GM19351 (cell line): ENCODE measurements around the gene SMIM29.
"Not testable (repeated sequence)": the region's sequence is repeated elsewhere in the genome, so short reads cannot be mapped to it uniquely, and the experiment has no call there.

Experiments used
- ATAC-seq: cut with Tn5 transposase; IDR thresholded peaks from one replicate; pipeline ENCODE4 v1.9.1; 2021; ENCODE audit warnings: mild to moderate bottlenecking, moderate library complexity; ENCODE audit not compliant: unreplicated experiment

The SMIM29 gene

DNA sequence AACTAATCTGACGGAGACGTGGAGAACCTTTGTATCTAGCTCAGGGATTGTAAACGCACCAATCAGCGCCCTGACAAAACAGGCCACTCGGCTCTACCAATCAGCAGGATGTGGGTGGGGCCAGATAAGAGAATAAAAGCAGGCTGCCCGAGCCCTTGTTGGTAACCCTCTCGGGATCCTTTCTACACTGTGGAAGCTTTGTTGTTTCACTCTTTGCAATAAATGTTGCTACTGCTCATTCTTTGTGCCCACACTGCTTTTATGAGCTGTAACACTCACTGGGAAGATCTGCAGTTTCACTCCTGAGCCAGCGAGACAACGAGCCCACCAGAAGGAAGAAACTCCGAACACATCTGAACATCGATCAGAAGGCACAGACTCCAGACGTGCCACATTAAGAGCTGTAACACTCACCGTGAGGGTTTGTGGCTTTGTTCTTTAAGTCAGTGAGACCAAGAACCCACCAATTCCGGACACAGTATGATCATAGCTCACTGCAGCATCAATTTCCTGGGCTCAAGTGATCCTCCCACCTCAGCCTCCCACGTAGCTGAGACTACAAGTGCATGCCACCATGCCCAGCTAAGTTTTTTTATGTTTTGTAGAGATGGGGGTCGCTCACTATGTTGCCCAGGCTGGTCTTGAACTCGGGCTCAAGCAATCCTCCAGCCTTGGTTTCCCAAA lies 21.0 kb upstream of the SMIM29 start:
- not testable (repeated sequence) for ATAC-seq

DNA sequence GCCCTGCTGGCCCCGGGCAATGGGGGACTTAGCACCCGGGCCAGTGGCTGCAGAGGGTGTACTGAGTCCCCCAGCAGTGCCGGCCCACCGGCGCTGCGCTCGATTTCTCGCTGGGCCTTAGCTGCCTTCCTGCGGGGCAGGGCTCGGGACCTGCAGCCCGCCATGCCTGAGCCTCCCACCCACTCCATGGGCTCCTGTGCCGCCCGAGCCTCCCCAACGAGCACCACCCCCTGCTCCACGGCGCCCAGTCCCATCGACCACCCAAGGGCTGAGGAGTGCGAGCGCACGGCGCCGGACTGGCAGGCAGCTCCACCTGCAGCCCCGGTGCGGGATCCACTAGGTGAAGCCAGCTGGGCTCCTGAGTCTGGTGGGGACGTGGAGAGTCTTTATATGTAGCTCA lies 20.3 kb upstream of the SMIM29 start:
- not testable (repeated sequence) for ATAC-seq

DNA sequence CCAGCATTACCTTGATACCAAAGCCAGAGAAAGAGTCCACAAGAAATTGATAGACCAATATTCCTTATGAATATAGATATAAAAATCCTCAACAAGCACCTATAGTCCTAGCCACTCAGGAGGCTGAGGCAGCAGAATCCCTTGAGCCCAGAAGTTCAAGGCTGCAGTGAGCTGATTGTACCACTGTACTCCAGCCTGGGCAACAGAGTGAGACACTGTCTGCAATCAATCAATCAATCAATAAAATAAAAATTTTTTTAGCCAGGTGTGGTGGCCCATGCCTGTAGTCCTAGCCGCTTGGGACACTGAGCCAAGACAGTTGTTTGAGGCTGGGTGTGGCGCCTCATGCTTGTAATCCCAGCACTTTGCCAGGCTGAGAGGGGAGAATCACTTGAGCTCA lies 18.9 kb upstream of the SMIM29 start:
- no peak for ATAC-seq

DNA sequence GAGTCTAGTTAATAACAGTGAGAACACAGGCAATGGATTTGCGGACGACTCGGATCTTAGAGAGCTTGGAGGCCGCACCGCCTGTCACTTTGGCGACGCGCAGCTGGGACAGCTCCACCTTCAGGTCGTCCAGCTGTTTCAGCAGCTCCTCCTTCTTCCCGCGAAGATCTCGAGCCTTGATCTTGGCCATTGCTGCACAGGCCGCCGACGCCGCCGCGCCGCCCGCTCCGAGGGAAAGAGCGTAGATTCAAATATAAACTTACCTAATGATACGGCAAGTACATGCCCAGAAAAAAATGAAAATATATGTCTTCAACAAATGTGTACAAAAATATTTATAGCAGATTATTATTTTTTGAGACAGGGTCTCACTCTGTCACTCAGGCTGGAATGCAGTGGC lies 14.7 kb upstream of the SMIM29 start:
- ATAC-seq, result not testable (repeated sequence)

DNA sequence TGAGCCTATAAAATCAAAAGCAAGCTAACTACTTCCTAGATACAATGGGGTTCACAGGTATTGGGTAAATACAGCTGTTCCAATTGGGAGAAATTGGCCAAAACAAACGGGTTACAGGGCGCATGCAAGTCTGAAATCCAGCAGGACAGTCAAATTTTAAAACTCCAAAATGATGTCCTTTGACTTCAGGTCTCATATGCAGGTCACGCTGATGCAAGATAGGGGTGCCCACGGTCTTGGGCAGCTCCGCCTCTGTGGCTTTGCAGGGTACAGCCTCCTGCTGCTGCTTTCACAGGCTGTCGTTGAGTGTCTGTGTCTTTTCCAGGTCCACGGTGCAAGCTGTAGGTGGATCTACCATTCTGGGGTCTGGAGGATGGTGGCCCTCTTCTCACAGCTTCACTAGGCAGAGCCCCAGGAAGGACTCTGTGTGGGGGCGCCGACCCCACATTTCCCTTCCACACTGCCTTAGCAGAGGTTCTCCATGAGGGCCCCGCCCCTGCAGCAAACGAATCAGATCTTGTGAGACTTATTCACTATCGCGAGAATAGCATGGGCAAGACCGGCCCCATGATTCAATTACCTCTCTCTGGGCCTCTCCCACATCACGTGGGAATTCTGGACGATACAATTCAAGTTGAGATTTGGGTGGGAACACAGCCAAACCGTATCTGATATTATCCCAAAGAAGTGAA lies 11.9 kb upstream of the SMIM29 start:
- no peak for ATAC-seq

DNA sequence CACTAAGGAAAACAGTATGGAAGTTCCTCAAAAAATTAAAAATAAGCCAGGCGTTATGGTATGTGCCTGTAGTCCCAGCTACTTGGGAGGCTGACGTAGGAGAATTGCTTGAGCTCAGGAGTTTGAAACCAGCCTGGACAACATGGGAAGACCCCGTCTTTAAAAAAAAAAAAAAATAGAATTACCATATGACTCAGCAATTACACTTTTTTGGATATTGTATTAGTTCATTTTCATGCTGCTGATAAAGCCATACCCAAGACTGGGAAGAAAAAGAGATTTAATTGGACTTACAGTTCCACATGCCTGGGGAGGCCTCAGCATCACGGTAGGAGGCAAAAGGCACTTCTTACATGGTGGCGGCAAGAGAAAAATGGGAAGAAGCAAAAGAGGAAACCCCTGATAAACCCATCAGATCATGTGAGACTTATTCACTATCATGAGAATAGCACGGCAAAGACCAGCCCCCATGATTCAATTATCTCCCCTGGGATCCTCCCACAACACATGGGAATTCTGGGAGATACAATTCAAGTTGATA lies 10.8 kb upstream of the SMIM29 start:
- ATAC-seq, result no peak

DNA sequence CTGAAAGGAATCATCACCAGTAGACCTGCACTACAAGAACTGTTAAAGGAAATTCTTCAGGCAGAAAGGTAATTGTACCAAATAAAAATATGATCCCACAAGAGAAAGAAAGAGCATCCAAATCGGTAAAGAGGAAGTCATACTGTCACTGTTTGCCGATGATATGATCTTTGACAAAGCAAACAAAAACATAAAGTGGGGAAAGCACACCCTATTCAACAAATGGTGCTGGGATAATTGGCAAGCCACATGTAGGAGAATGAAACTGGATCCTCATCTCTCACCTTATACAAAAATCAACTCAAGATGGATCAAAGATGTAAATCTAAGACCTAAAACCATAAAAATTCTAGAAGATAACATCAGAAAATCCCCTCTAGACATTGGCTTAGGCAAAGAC lies 3.6 kb upstream of the SMIM29 start:
- not testable (repeated sequence) for ATAC-seq

DNA sequence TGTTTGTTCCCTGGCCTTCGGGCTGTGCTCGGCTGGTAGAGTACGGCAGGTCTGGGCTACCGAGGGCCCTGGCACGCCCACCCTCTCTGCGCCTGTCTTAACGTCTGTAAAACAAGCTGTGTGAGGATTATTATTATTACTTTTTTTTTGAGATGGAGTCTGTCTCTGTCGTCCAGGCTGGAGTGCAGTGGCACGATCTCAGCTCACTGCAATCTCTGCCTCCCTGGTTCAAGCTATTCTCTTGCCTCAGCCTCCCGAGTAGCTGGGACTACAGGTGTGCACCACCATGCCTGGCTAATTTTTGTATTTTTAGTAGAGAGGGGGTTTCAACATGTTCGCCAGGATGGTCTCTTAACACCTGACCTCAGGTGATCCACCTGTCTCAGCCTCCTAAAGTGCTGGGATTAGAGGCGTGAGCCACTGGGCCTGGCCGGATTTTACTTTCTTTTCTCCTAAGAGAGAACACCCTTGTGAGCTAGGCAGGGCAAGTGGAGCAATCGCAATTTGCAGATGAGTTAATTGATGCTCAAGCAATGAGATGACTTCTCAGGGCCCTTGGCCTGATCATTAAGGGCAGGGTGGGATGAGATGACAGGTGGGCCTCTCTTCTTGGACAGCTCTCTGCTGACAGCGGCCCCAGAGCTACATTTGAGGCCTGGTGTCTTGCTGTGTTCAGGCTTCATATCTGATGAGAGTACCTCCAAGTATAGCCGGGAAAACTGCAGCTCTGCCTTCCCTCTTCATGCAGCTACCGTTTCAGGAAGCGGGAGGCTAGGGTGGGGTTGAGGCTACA lies 859 bp upstream of the SMIM29 start:
- ATAC-seq, result peak; percentile 32

DNA sequence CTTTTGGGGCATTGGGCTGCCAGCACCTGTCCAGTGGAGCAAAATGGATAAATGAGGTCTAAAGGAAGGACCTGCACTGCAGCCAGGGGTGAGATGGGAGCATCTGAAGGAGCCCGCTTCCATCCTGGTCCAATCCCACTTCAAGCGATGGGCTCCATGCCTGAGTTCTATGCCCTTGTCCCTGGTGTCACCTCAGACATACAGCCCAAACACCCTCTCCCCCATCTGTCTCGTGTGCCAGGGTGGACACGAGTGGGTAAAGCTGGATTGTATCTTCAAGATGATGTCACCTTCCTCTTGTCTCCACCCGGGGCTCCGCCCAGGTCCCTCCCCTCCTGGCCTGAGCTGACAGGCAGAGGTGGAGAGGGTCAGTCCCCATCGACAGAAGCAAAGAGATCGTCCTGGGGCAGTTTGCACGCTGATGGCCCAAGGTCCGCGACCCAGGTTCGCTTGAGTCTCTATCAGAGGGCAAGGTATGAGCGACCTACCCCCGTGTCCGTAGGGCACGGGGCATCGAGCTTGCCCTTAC lies 544 bp downstream of the SMIM29 start:
- ATAC-seq, result peak; percentile 35

DNA sequence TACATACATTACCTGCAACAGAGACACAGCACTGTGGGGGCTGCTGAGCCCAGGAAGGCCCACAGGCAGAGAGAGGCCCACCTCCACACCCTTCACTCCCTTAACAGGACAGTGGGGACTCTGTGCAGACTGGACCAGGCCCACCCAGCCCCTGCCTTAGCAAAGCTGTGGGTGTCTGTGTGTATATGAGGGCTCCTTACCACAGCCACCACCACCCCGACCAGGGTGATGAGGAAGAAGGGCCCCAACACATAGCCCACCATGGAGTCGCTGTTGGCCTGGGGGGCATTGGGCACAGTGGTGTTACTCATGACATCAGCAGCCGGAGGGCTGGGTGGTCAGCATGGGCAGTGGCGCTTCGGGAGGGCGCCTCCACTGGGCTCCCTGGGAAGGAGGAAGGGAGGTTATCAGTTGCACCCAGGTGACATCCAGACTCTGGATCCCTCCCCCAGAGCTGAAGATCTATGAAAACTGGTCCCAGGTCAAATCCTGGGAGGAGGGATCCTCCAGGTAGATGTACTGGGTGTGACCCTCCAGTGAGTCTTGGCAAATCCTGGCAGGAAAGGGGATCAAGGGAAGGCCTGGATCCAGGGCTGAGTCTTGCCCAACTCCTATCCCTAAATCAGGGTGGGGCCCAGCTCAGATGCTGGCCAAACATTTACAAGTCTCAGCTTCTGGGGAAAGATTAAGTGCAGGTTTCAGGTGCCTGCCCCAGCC lies 1.2 kb downstream of the SMIM29 start:
- ATAC-seq, result no peak

DNA sequence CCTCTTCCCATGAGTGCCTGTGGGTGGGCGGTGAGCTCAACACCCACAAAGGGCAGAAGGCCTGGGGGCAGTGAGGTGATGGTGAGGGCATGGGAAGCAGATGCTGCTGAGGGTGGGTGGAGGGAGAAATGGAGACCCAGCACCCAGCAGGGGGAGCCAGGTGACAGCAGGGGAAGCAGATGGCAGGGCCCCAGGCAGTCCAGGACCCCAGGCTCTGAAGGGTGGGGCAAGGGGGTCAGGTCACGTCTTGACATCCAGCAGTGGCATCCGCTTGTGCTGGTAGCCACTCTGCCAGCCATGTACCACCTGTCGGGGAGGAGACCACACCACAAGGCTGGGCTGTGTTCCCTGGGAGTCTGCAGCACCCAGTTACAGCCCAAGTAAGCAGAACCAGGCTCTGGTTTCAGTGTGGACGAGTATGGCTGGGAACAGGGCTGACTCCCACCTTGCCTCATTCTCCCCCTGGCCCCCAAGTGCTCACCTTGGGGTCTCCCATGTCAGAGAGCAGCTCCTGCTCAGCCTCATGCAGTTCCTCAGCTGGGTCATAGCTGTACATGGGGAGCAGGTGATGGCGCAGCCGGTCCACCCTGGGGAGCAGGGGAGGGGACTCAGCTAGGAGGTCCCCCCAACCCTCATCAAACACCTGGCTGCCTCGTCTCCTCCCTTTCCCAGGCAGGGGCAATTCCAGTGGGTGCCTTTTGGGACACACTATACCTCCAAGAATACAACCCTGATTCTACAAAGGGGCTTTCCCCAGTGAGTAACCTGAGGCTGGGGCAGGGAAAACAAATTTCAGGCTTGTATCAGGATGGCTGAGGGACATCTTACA lies 2.0 kb downstream of the SMIM29 start:
- ATAC-seq, result no peak

DNA sequence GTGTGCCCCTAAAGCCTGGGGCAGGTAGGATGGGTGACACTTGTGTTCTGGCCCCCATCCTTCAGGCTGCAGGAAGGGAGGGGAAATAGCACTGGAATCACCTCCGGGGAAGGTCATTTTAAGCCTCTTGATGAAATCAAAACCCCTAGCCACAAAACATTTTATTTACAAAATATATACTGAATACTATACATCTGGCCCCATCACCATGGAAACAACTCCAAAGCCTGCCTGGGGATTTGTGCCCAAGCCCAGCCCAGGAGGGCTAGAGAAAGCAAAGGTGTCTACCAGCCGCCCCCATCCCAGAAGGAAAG lies 2.6 kb downstream of the SMIM29 start:
- ATAC-seq, result no peak

DNA sequence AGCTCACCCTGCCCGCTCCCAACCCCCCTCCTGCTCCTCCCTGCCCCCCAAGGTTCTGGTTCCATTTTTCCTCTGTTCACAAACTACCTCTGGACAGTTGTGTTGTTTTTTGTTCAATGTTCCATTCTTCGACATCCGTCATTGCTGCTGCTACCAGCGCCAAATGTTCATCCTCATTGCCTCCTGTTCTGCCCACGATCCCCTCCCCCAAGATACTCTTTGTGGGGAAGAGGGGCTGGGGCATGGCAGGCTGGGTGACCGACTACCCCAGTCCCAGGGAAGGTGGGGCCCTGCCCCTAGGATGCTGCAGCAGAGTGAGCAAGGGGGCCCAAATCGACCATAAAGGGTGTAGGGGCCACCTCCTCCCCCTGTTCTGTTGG lies 3.1 kb downstream of the SMIM29 start:
- not testable (repeated sequence) for ATAC-seq

DNA sequence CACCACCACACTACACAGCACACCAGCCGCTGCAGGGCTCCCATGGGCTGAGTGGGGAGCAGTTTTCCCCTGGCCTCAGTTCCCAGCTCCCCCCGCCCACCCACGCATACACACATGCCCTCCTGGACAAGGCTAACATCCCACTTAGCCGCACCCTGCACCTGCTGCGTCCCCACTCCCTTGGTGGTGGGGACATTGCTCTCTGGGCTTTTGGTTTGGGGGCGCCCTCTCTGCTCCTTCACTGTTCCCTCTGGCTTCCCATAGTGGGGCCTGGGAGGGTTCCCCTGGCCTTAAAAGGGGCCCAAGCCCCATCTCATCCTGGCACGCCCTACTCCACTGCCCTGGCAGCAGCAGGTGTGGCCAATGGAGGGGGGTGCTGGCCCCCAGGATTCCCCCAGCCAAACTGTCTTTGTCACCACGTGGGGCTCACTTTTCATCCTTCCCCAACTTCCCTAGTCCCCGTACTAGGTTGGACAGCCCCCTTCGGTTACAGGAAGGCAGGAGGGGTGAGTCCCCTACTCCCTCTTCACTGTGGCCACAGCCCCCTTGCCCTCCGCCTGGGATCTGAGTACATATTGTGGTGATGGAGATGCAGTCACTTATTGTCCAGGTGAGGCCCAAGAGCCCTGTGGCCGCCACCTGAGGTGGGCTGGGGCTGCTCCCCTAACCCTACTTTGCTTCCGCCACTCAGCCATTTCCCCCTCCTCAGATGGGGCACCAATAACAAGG lies 3.6 kb downstream of the SMIM29 start:
- ATAC-seq, result not testable (repeated sequence)

DNA sequence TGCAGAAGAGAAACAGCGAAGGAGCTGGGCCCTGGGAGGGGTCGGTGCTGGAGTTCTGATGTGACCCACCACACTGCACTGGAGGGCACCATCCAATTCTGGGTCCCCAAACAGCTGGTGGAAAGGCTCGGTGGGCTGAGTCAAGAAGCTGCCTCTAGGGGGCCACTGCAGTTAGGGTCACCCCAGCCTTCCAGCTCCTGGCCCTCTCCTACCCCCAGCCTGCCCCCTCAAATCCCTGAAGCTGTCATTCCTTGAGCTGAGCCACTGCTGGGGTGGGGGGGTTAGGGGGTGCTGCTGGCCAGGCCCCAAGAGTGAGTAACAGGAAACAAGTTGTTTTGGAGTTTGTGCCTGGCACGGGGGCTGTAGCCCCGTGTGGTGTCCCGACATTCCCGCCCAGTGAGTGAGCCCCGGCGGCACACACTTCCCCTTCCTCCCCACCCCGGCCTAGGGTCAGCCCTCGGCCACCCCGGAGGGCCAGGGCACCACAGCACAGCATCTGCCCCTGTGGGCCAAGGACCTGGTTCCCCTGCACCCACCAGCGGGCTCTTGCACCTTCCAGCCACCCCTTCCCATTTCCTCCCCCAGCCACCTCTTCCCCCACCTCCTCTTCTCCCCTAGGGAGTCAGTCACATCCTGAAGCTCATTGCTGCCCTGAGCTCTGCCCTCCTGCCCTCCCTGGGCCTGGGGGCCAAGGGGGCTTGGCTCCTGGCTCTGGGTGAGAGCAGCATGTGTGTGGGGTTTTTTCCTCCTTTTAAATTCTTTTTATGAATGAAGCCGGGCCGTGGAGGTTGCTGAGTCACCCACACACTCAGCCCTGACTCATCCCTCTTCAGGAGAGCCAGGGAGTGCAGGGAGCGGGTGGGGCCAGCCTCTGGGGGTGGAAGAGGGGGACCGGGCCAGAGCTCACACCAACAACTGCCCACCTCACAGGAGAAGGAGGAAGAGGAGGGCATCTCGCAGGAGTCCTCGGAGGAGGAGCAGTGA lies 4.6 kb downstream of the SMIM29 start:
- ATAC-seq, result no peak

DNA sequence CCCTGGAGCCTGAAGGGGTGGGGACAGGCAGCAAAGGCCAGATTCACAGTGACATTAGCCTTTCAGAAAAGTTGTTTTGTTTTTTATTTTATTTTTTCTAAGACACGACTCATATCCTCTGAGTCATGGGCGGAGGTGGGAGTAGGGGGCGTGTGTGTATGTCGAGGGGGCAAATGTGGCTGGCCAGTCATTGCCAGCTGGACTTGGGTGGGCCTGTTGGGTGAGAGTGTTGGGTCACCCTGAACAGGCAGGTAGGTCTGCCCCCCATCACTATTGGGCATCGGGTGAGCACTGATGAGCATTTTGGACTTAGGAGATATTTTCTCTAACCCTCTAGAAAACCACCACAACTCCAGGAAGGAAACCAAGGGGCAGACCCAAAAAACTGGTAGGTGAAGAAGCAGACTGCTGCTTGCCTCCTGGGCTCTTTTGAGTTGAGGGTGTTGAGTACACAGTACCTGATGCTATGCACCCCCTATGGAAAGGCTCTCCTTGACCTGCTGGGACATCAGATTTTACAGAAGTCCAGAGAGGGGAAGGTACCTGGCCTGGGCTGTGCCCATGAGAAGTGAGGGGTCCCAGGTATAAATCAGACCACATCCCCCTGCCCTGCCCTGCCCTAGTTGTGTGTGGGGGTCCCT lies 5.6 kb downstream of the SMIM29 start:
- ATAC-seq, result no peak

DNA sequence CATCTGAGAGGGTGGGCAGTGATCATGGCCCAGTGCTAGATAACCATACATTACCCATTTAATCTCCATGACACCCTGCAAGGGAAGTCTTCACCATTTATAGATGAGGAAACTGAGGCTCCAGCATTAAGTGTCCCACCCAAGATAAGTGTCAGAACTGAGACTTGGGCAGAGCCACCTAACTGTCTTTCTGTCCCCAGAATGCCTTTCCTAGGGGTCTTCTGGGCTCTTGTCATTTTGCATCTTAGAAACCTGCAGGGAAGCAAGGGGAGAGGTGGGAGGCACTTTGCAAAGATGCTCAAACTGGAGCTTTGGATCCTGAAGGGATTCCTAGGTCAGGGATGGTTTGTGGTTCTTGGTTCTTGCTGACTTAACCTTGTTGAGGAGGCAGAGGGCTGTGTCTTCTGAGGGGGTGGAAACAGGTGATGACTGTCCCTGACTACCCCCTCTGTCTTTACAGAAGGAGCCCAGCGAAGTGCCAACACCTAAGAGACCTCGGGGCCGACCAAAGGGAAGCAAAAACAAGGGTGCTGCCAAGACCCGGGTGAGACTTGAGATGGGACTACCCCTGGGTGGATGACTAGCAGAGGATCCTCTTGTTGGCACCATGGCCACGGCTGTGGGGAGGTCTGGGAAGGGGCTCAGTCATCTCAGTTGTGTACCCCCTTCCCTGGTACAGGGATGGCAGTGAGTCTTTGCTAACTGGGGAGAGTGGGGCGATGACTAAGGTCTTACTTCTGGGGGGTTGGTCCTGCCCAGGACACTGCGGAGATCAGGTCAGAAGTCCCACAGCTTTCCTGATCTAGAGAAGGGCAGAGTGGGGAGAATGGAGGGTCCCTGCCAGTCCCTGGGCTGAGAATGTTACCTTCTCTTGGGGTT lies 6.3 kb downstream of the SMIM29 start:
- ATAC-seq, result no peak
